Esophagus muscularis mucosa (tissue), 4 donors: Measurements from ENCODE around the gene CELF2.

ENCODE experiments used
- CTCF ChIP-seq, 3 experiments: fragments of 200-600 bp in 2 of 3; fragments of 450-650 bp in 1 of 3; sonication (generic) in 2 of 3; IDR thresholded peaks; one replicate each; pipeline ENCODE4 v1.5.1; 2017 to 2019; ENCODE audit warnings: antibody characterized with exemption in 3 of 3, mild to moderate bottlenecking in 2 of 3, moderate library complexity in 1 of 3
- EP300 ChIP-seq: sonication (generic); formaldehyde crosslinking; IDR thresholded peaks from one replicate; pipeline ENCODE4 v1.6.1; 2017; ENCODE audit warnings: antibody characterized with exemption
- POLR2A ChIP-seq: fragments of 450-650 bp; IDR thresholded peaks from one replicate; pipeline ENCODE4 v1.6.1; 2017; ENCODE audit warnings: antibody characterized with exemption, moderate library complexity, mild to moderate bottlenecking, low read depth

- TF ChIP-seq CTCF (IDR thresholded peaks at IDR 0.05), result no peak
- no peak for TF ChIP-seq POLR2A
- no peak for TF ChIP-seq EP300
Observed at GRCh38 chr10:10977978-10978377, 39.7 kb upstream of the CELF2 start.
